Activated CD8-positive, alpha-beta T cell treated with anti-CD3 and anti-CD28 coated beads for 36 hours (primary cell): Measurements from ENCODE around the gene MED29. TPM values are rescaled to one million over a fixed set of nuclear protein-coding genes. Genes with fewer than 3 reads are reported as not detected.

Source experiments
- ATAC-seq: fragments of 200-7000 bp; cut with Tn5 transposase; one replicate; pipeline ENCODE4 v1.10.0; 2021; ENCODE audit warnings: mild to moderate bottlenecking, moderate library complexity
- CTCF ChIA-PET: fragments of 350-600 bp; sonication (Branson Sonifier 250); formaldehyde crosslinking; loops from one replicate; lab custom pipeline; 2021; ENCODE audit warnings: antibody characterized with exemption; lab: Charles Lee
- POLR2A ChIA-PET: fragments of 350-600 bp; sonication (Branson Sonifier 250); formaldehyde crosslinking; loops from one replicate; lab custom pipeline; 2021; ENCODE audit warnings: antibody characterized with exemption; lab: Charles Lee
- DNase-seq: peaks from one replicate; pipeline ENCODE4 v3.0.0-alpha.2; 2020
- H3K27ac Mint-ChIP-seq: one replicate; pipeline ENCODE4 v1.8.0; 2021; ENCODE audit warnings: mild to moderate bottlenecking, mixed read lengths
- H3K27me3 Mint-ChIP-seq: one replicate; pipeline ENCODE4 v1.8.0; 2021; ENCODE audit warnings: mixed read lengths
- H3K36me3 Mint-ChIP-seq: one replicate; pipeline ENCODE4 v1.8.0; 2021; ENCODE audit warnings: low read depth, mixed read lengths
- H3K4me1 Mint-ChIP-seq: one replicate; pipeline ENCODE4 v1.8.0; 2021; ENCODE audit warnings: low read depth, mixed read lengths
- H3K4me3 Mint-ChIP-seq: one replicate; pipeline ENCODE4 v1.8.0; 2021; ENCODE audit warnings: mild to moderate bottlenecking, moderate library complexity, mixed read lengths
- H3K9me3 Mint-ChIP-seq: one replicate; pipeline ENCODE4 v1.8.0; 2021; ENCODE audit warnings: mixed read lengths
- CTCF ChIP-seq: fragments of 200-600 bp; IDR thresholded peaks from one replicate; pipeline ENCODE4 v1.8.0; 2022; ENCODE audit warnings: antibody characterized with exemption, mild to moderate bottlenecking
- intact Hi-C: fragments of 100-400 bp; cut with micrococcal nuclease; formaldehyde crosslinking; loops from one replicate; pipeline ENCODE4 v1.10.0; 2022
- total RNA-seq, 2 experiments: library from RNA; stranded (reverse); gene quantifications; one replicate each; pipeline ENCODE4 v1.2.3, GENCODE V29; 2021

MED29 gene
- total RNA-seq, 2 experiments from 2014 or later = 19.5 to 19.8 TPM

DNA sequence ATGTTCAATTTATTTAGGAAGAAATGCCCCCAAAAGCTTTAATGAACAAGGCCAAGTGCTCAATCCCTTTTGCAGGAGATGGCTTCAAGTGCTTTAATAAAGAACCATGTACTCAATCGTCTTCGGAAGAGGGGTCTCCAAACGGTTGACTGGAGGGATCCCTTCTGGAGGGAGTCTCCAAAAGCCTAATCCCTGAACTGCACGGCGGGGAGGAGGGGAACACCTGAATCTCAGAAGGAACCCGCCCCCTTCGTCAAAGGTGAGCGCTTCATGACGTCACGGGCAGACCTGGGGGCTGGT, 777 bp upstream of the MED29 start:
- H3K36me3 Mint-ChIP-seq = peaks cover 46% of the 10 kb centered on the region
- H3K27ac Mint-ChIP-seq = peak overlapping the region; percentile 99
- peak overlapping the region; percentile 97 for H3K4me3 Mint-ChIP-seq
- intact Hi-C loops = loop anchor here (2.0 kb wide), 1 partner anchor 40 kb away; no protein-coding TSS in a partner anchor
- DNase-seq (peak; percentile 88), ATAC-seq (no peak)
- POLR2A ChIA-PET = interaction anchor here (1.0 to 3.9 kb wide), 17 partner anchors 9 to 149 kb away, joined by 3 to 27 read pairs (median 5); partner anchors contain the start of genes GMFG, PLEKHG2, RPS16 and ZFP36
- H3K9me3 Mint-ChIP-seq = no peaks in the 10 kb centered on the region
- CTCF ChIA-PET = interaction anchor here (1.0 to 2.1 kb wide), 6 partner anchors 11 to 55 kb away, joined by 3 to 17 read pairs (median 4); partner anchors contain the start of genes GMFG and SAMD4B
- H3K27me3 Mint-ChIP-seq = no peaks in the 10 kb centered on the region
- no peak for TF ChIP-seq CTCF
- peaks cover 37% of the 10 kb centered on the region for H3K4me1 Mint-ChIP-seq

DNA sequence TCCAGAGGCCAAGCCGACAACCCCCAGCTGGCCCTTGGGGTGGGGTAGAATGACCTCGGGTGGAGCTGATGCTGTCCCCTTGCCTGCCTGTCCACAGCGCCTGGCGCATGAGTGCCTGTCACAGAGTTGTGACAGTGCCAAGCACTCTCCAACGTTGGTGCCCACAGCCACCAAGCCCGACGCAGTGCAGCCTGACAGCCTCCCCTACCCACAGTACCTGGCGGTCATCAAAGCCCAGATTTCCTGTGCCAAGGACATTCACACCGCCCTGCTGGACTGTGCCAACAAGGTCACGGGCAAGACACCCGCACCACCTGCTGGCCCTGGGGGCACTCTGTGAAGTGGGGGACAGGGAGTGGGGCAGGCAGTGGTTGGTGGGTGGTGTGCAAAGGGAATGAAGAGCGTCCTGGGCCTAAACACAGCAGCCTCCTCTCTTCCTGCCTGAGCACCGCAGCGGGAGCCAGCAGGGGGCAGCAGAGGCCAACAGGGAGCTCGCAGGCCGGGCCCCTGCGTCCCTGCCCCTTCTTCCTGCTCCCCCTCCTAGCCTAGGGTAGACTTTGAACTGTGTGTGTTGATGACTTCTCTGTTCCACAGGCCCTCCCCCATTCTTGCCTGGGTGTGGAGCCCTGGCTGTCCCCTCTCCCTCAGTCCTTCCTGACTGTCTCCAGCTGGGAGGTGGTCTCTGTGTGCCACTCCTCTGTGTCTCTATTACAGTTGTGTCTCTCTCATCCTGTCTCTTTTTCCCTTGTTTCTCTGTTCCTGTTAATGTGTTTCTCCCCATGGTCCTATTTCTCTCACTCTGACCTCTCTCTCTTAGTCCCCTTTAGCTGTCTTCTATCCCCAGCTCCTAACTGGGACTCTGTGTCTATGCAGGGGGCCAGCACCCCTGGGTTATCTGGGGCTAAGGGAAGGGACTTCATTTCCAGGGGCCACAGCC, 6.5 kb downstream of the MED29 start:
- ATAC-seq = peak; percentile 64
- POLR2A ChIA-PET = interaction anchor here (0.6 to 9.9 kb wide), 13 partner anchors 10 to 253 kb away, joined by 3 to 80 read pairs (median 6); partner anchors contain the start of genes PLEKHG2, RPS16, SAMD4B and ZFP36
- DNase-seq = peak; percentile 97
- H3K27me3 Mint-ChIP-seq = no peaks in the 10 kb centered on the region
- H3K36me3 Mint-ChIP-seq = peaks cover 29% of the 10 kb centered on the region
- peak overlapping the region; percentile 44 for H3K4me3 Mint-ChIP-seq
- no peaks in the 10 kb centered on the region for H3K9me3 Mint-ChIP-seq
- peak; percentile 92 for TF ChIP-seq CTCF
- H3K27ac Mint-ChIP-seq = peak overlapping the region; percentile 90
- H3K4me1 Mint-ChIP-seq = peaks cover 65% of the 10 kb centered on the region
- intact Hi-C loops = loop anchor here (1.0 kb wide), 1 partner anchor 15 kb away; the partner anchor contains the start of gene PLEKHG2
- CTCF ChIA-PET = interaction anchor here (0.6 to 8.5 kb wide), 18 partner anchors 10 to 184 kb away, joined by 3 to 153 read pairs (median 4); partner anchors contain the start of genes PLEKHG2, RPS16, SAMD4B and ZFP36

GRCh38 chr19:39398297-39398864, 7.2 kb downstream of the MED29 start:
- intact Hi-C loops = no loop called here
- ATAC-seq (peak; percentile 29), DNase-seq (peak; percentile 81)
- Mint-ChIP-seq H3K36me3 (peaks cover 28% of the 10 kb centered on the region), H3K27ac (peak overlapping the region; percentile 90), H3K4me1 (peaks cover 64% of the 10 kb centered on the region), H3K4me3 (peak overlapping the region; percentile 44), H3K27me3 (no peaks in the 10 kb centered on the region), H3K9me3 (no peaks in the 10 kb centered on the region)
- no peak for TF ChIP-seq CTCF
- POLR2A ChIA-PET = interaction anchor here (0.6 to 9.9 kb wide), 13 partner anchors 9 to 254 kb away, joined by 3 to 80 read pairs (median 6); partner anchors contain the start of genes PLEKHG2, RPS16, SAMD4B and ZFP36
- CTCF ChIA-PET = interaction anchor here (0.6 to 8.5 kb wide), 18 partner anchors 9 to 185 kb away, joined by 3 to 153 read pairs (median 4); partner anchors contain the start of genes PLEKHG2, RPS16, SAMD4B and ZFP36

GRCh38 chr19:39399668-39400050, 8.5 kb downstream of the MED29 start:
- no peaks in the 10 kb centered on the region for H3K27me3 Mint-ChIP-seq
- H3K4me3 Mint-ChIP-seq = no peak overlapping the region
- no peaks in the 10 kb centered on the region for H3K9me3 Mint-ChIP-seq
- DNase-seq = no peak
- peaks cover 64% of the 10 kb centered on the region for H3K4me1 Mint-ChIP-seq
- peak overlapping the region; percentile 76 for H3K27ac Mint-ChIP-seq
- ChIA-PET CTCF (interaction anchor here (0.6 to 8.5 kb wide), 3 partner anchors 8 to 14 kb away, joined by 3 to 153 read pairs (median 17); partner anchors contain the start of genes MED29, PAF1 and PLEKHG2), POLR2A (interaction anchor here (1.3 to 9.9 kb wide), 6 partner anchors 8 to 57 kb away, joined by 4 to 80 read pairs (median 12); partner anchors contain the start of genes MED29, PAF1, PLEKHG2 and RPS16)
- no peak for ATAC-seq
- intact Hi-C loops = no loop called here
- H3K36me3 Mint-ChIP-seq = peaks cover 20% of the 10 kb centered on the region
- no peak for TF ChIP-seq CTCF
